H9 (cell line): ENCODE measurements around the gene FBN3. TPM values are rescaled to one million over a fixed set of nuclear protein-coding genes. Genes with fewer than 3 reads are reported as not detected.

Experiments used
- DNase-seq: peaks from one replicate; pipeline ENCODE4 v3.0.0-alpha.2; 2017
- H2AFZ ChIP-seq: one replicate; pipeline ENCODE4 v1.6.1; 2013; ENCODE audit warnings: mild to moderate bottlenecking, low read length, control low read depth, moderate library complexity
- H2AK5ac ChIP-seq: 2 replicates; pipeline ENCODE4 v1.6.1; 2013; ENCODE audit warnings: low read length, control low read depth, mixed read lengths; ENCODE audit not compliant: insufficient read length
- H2BK120ac ChIP-seq: one replicate; pipeline ENCODE4 v1.6.1; 2013; ENCODE audit warnings: low read depth, mild to moderate bottlenecking, low read length, control low read depth, inconsistent platforms; ENCODE audit not compliant: poor library complexity, severe bottlenecking
- H2BK12ac ChIP-seq: 2 replicates; pipeline ENCODE4 v1.6.1; 2013; ENCODE audit warnings: low read length, control low read depth, mixed read lengths, low read depth; ENCODE audit not compliant: insufficient read length
- H2BK15ac ChIP-seq: 2 replicates; pipeline ENCODE4 v1.6.1; 2013; ENCODE audit warnings: low read depth, low read length, control low read depth
- H2BK20ac ChIP-seq: one replicate; pipeline ENCODE4 v1.6.1; 2013; ENCODE audit warnings: low read depth, mild to moderate bottlenecking, low read length, control low read depth, inconsistent platforms; ENCODE audit not compliant: poor library complexity, severe bottlenecking
- H2BK5ac ChIP-seq: 2 replicates; pipeline ENCODE4 v1.6.1; 2013; ENCODE audit warnings: low read length, control low read depth, mixed read lengths; ENCODE audit not compliant: insufficient read length
- H3K14ac ChIP-seq: 2 replicates; pipeline ENCODE4 v1.6.1; 2013; ENCODE audit warnings: low read length, control low read depth; ENCODE audit not compliant: insufficient read depth
- H3K18ac ChIP-seq: 2 replicates; pipeline ENCODE4 v1.6.1; 2013; ENCODE audit warnings: low read depth, mild to moderate bottlenecking, mixed read lengths, low read length, control low read depth; ENCODE audit not compliant: insufficient read length
- H3K23ac ChIP-seq: 2 replicates; pipeline ENCODE4 v1.6.1; 2013; ENCODE audit warnings: low read length, control low read depth, mixed read lengths, low read depth; ENCODE audit not compliant: insufficient read length
- H3K23me2 ChIP-seq: 2 replicates; pipeline ENCODE4 v1.6.1; 2013; ENCODE audit warnings: low read depth, mild to moderate bottlenecking, mixed read lengths, low read length, control low read depth; ENCODE audit not compliant: insufficient read length, poor library complexity, severe bottlenecking
- H3K27ac ChIP-seq: 2 replicates; pipeline ENCODE4 v1.5.1; 2013; ENCODE audit warnings: low read length, control low read depth, mixed read lengths, low read depth; ENCODE audit not compliant: insufficient read length
- H3K27me3 ChIP-seq: 2 replicates; pipeline ENCODE4 v1.6.1; 2013; ENCODE audit warnings: low read length, control low read depth, inconsistent platforms; ENCODE audit not compliant: insufficient read depth
- H3K4ac ChIP-seq: 2 replicates; pipeline ENCODE4 v1.6.1; 2013; ENCODE audit warnings: low read depth, mild to moderate bottlenecking, control low read depth, inconsistent platforms, low read length, moderate library complexity
- H3K4me1 ChIP-seq: 2 replicates; pipeline ENCODE4 v1.6.1; 2013; ENCODE audit warnings: low read length, control low read depth, inconsistent platforms; ENCODE audit not compliant: insufficient read depth
- H3K4me2 ChIP-seq: 2 replicates; pipeline ENCODE4 v1.6.1; 2013; ENCODE audit warnings: low read length, control low read depth, mixed read lengths; ENCODE audit not compliant: insufficient read length, insufficient read depth
- H3K56ac ChIP-seq: 2 replicates; pipeline ENCODE4 v1.6.1; 2013; ENCODE audit warnings: low read depth, mild to moderate bottlenecking, mixed read lengths, low read length, control low read depth; ENCODE audit not compliant: insufficient read length
- H3K79me1 ChIP-seq: 2 replicates; pipeline ENCODE4 v1.6.1; 2013; ENCODE audit warnings: low read depth, mild to moderate bottlenecking, moderate library complexity, low read length, control low read depth, inconsistent platforms; ENCODE audit not compliant: insufficient read depth, poor library complexity, severe bottlenecking
- H3K79me2 ChIP-seq: 2 replicates; pipeline ENCODE4 v1.6.1; 2013; ENCODE audit warnings: low read length, control low read depth, inconsistent platforms; ENCODE audit not compliant: insufficient read depth
- H3K9ac ChIP-seq: 2 replicates; pipeline ENCODE4 v1.6.1; 2013; ENCODE audit warnings: low read length, control low read depth, mixed read lengths; ENCODE audit not compliant: insufficient read length; ENCODE audit errors: extremely low read depth
- H3K9me3 ChIP-seq: one replicate; pipeline ENCODE4 v1.6.1; 2013; ENCODE audit warnings: low read depth, low read length, inconsistent platforms; ENCODE audit not compliant: control insufficient read depth
- H3T11ph ChIP-seq: one replicate; pipeline ENCODE4 v1.6.1; 2013; ENCODE audit warnings: mild to moderate bottlenecking, low read length, control low read depth, inconsistent platforms
- H4K20me1 ChIP-seq: one replicate; pipeline ENCODE4 v1.6.1; 2013; ENCODE audit not compliant: control insufficient read depth, insufficient read length, insufficient read depth
- H4K5ac ChIP-seq: 2 replicates; pipeline ENCODE4 v1.6.1; 2013; ENCODE audit warnings: low read depth, mild to moderate bottlenecking, mixed read lengths, low read length, control low read depth; ENCODE audit not compliant: insufficient read length
- H4K8ac ChIP-seq: replicated peaks from 2 replicates; pipeline ENCODE4 v1.6.1; 2013; ENCODE audit warnings: low read length, control low read depth, mixed read lengths, low read depth; ENCODE audit not compliant: insufficient read length
- H4K91ac ChIP-seq: 2 replicates; pipeline ENCODE4 v1.6.1; 2013; ENCODE audit warnings: low read depth, mild to moderate bottlenecking, moderate library complexity, mixed read lengths, low read length, control low read depth; ENCODE audit not compliant: insufficient read length
- H3K27ac Mint-ChIP-seq, 3 experiments: 2 replicates in 2 of 3; 3 replicates in 1 of 3; pipeline ENCODE4 v1.8.0; 2020 to 2021; ENCODE audit warnings: mixed read lengths in 3 of 3, mild to moderate bottlenecking in 1 of 3, moderate library complexity in 1 of 3
- H3K27me3 Mint-ChIP-seq: 2 replicates; pipeline ENCODE4 v1.8.0; 2021; ENCODE audit warnings: low read depth, mild to moderate bottlenecking, moderate library complexity, mixed read lengths
- H3K36me3 Mint-ChIP-seq, 3 experiments: 2 replicates in 2 of 3; 3 replicates in 1 of 3; pipeline ENCODE4 v1.8.0; 2020 to 2021; ENCODE audit warnings: low read depth in 3 of 3, mixed read lengths in 3 of 3; ENCODE audit not compliant: insufficient read depth in 1 of 3
- H3K4me1 Mint-ChIP-seq, 2 experiments: 2 replicates each; pipeline ENCODE4 v1.8.0; 2020; ENCODE audit warnings: mixed read lengths in 2 of 2
- H3K4me3 Mint-ChIP-seq, 2 experiments: 2 replicates in 1 of 2; 3 replicates in 1 of 2; pipeline ENCODE4 v1.8.0; 2020 to 2021; ENCODE audit warnings: mild to moderate bottlenecking in 2 of 2, mixed read lengths in 2 of 2, moderate library complexity in 1 of 2
- H3K9me3 Mint-ChIP-seq, 2 experiments: 2 replicates in 1 of 2; 3 replicates in 1 of 2; pipeline ENCODE4 v1.8.0; 2020; ENCODE audit warnings: mild to moderate bottlenecking in 2 of 2, mixed read lengths in 2 of 2, moderate library complexity in 1 of 2
- CTCF ChIP-seq: fragments of 200-600 bp; sonication (generic); conservative IDR thresholded peaks from 3 replicates; pipeline ENCODE4 v1.8.0; 2021; ENCODE audit warnings: antibody characterized with exemption, mild to moderate bottlenecking
- WGBS: extraction: QIAGEN DNeasy Blood & Tissue Kit; methylation state at CpG from one replicate; pipeline ENCODE4 v1.1.7; 2013; ENCODE audit warnings: missing lambda C conversion rate, low lambda C conversion rate, mixed read lengths; ENCODE audit not compliant: insufficient read length; ENCODE audit errors: extremely low coverage; 5-methylcytosine and 5-hydroxymethylcytosine counted together
- total RNA-seq: library from RNA; stranded (reverse); gene quantifications from 2 replicates; pipeline ENCODE4 v1.2.1, GENCODE V29; 2021

The FBN3 gene
- total RNA-seq, 1 experiment from 2014 or later, result 31.0 TPM

- Histone ChIP-seq H2BK12ac (no peak overlapping the region), H3K9me3 (no peaks in the 10 kb centered on the region), H3K79me1 (no peaks in the 10 kb centered on the region), H4K91ac (no peak overlapping the region), H4K8ac (no peak overlapping the region), H2BK15ac (no peak overlapping the region), H2AK5ac (no peak overlapping the region), H3K9ac (no peak overlapping the region), H3K27me3 (no peaks in the 10 kb centered on the region), H2AFZ (no peak overlapping the region), H4K5ac (no peak overlapping the region), H3K79me2 (no peaks in the 10 kb centered on the region), H4K20me1 (no peaks in the 10 kb centered on the region), H3T11ph (no peak overlapping the region), H3K4me1 (no peaks in the 10 kb centered on the region), H3K23me2 (no peaks in the 10 kb centered on the region), H3K14ac (no peak overlapping the region), H3K4me2 (no peak overlapping the region), H2BK5ac (no peak overlapping the region), H3K23ac (no peak overlapping the region), H2BK120ac (no peak overlapping the region), H3K27ac (no peak overlapping the region), H3K56ac (no peak overlapping the region), H3K18ac (no peak overlapping the region), H3K4ac (no peak overlapping the region), H2BK20ac (no peak overlapping the region)
- peak overlapping the region in 1 of 3 experiments; percentile 25; a peak in 1 of 7 replicates for H3K27ac Mint-ChIP-seq
- no peak overlapping the region for H3K4me3 Mint-ChIP-seq
- no peak for TF ChIP-seq CTCF
- peaks cover 12 to 41% (median 31%) of the 10 kb centered on the region in 3 experiments; a peak in 6 of 7 replicates for H3K36me3 Mint-ChIP-seq
- no peak for DNase-seq
- H3K4me1 Mint-ChIP-seq, result no peaks in the 10 kb centered on the region
- no CpG with 5 or more reads among the region's 32 CpGs for WGBS
- H3K9me3 Mint-ChIP-seq, result no peaks in the 10 kb centered on the region
- H3K27me3 Mint-ChIP-seq, result no peaks in the 10 kb centered on the region; the same call in 1 of the 2 replicates
Observed at GRCh38 chr19:8135946-8136618, 13.3 kb downstream of the FBN3 start.
